ENCODE data around the gene AIMP2.

The AIMP2 gene

DNA sequence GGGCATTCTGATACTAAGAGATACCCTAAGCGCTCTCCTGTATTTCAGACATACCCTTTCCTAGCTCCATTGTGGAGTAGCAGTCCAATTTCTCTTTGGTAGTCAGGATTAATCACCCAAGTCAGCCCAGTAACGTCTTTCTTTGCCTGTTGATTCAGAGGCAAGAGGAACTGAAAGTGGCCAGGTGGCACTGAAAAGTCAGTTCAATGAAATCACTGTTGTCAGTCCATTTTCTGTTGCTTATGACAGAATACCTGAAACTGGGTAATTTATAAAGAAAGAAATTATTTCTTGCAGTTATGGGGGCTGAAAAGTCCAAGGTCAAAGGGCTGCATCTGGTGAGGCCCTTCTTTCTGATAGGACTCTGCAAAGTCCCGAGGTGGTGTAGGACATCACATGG lies 62.3 kb downstream of the AIMP2 start:
- TF ChIP-seq, protein P1, sequence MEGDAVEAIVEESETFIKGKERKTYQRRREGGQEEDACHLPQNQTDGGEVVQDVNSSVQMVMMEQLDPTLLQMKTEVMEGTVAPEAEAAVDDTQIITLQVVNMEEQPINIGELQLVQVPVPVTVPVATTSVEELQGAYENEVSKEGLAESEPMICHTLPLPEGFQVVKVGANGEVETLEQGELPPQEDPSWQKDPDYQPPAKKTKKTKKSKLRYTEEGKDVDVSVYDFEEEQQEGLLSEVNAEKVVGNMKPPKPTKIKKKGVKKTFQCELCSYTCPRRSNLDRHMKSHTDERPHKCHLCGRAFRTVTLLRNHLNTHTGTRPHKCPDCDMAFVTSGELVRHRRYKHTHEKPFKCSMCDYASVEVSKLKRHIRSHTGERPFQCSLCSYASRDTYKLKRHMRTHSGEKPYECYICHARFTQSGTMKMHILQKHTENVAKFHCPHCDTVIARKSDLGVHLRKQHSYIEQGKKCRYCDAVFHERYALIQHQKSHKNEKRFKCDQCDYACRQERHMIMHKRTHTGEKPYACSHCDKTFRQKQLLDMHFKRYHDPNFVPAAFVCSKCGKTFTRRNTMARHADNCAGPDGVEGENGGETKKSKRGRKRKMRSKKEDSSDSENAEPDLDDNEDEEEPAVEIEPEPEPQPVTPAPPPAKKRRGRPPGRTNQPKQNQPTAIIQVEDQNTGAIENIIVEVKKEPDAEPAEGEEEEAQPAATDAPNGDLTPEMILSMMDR (IDR thresholded peaks at IDR 0.05; ENCODE audit: low read depth, low read length): no peak
- DNase-seq (ENCODE audit: extremely low read depth, low read depth): no peak
